OCI-LY1 (cell line): ENCODE data around the gene GOLGA8B.
"Not testable (repeated sequence)": the region's sequence is repeated elsewhere in the genome, so short reads cannot be mapped to it uniquely, and the experiment has no call there.

ENCODE experiments used
- H2AFZ ChIP-seq: fragments of 200-600 bp; sonication (generic), shearing (Covaris generic); 2 replicates; pipeline ENCODE4 v1.6.0; 2014; ENCODE audit warnings: antibody characterized with exemption, mild to moderate bottlenecking, low read length
- H3F3A ChIP-seq: fragments of 200-600 bp; sonication (generic), shearing (Covaris generic); 2 replicates; pipeline ENCODE4 v1.6.0; 2014; ENCODE audit warnings: mild to moderate bottlenecking, antibody characterized with exemption, low read length, moderate library complexity; ENCODE audit not compliant: insufficient read depth
- H3K27ac ChIP-seq: fragments of 200-600 bp; sonication (generic); 2 replicates; pipeline ENCODE4 v1.5.1; 2014; ENCODE audit warnings: low read length, mixed run types, mild to moderate bottlenecking, low read depth; ENCODE audit not compliant: poor library complexity, severe bottlenecking
- H3K27me3 ChIP-seq: fragments of 200-600 bp; sonication (generic); 2 replicates; pipeline ENCODE4 v1.6.0; 2014; ENCODE audit warnings: antibody characterized with exemption, mild to moderate bottlenecking, low read length, moderate library complexity; ENCODE audit not compliant: insufficient read depth
- H3K36me3 ChIP-seq: fragments of 200-600 bp; sonication (generic); 2 replicates; pipeline ENCODE4 v1.6.1; 2014; ENCODE audit warnings: mild to moderate bottlenecking, antibody characterized with exemption, low read length, moderate library complexity, mixed read lengths; ENCODE audit not compliant: insufficient read depth
- H3K4me1 ChIP-seq: fragments of 200-600 bp; sonication (generic); 2 replicates; pipeline ENCODE4 v1.5.1; 2014; ENCODE audit warnings: mild to moderate bottlenecking, low read length, moderate library complexity; ENCODE audit not compliant: insufficient read depth, severe bottlenecking
- H3K4me2 ChIP-seq: fragments of 200-600 bp; sonication (generic), shearing (Covaris generic); 2 replicates; pipeline ENCODE4 v1.6.1; 2014; ENCODE audit warnings: low read length
- H3K4me3 ChIP-seq: fragments of 200-600 bp; sonication (generic); 2 replicates; pipeline ENCODE4 v1.5.1; 2014; ENCODE audit warnings: low read length, low read depth, mild to moderate bottlenecking, mixed read lengths; ENCODE audit not compliant: poor library complexity, severe bottlenecking
- H3K79me2 ChIP-seq: fragments of 200-600 bp; shearing (Covaris generic); 2 replicates; pipeline ENCODE4 v1.6.1; 2016; ENCODE audit warnings: mixed run types, low read length, mixed read lengths; ENCODE audit not compliant: insufficient read depth
- H3K9ac ChIP-seq: fragments of 200-600 bp; sonication (generic), shearing (Covaris generic); 2 replicates; pipeline ENCODE4 v1.6.1; 2014; ENCODE audit warnings: mild to moderate bottlenecking, low read length, mixed read lengths
- H3K9me2 ChIP-seq: fragments of 200-600 bp; sonication (generic), shearing (Covaris generic); 2 replicates; pipeline ENCODE4 v1.6.1; 2014; ENCODE audit warnings: low read depth, mild to moderate bottlenecking, low read length, mixed read lengths
- H3K9me3 ChIP-seq: fragments of 200-600 bp; shearing (Covaris generic); 2 replicates; pipeline ENCODE4 v1.6.1; 2014; ENCODE audit warnings: low read length, mixed read lengths
- H4K20me1 ChIP-seq: fragments of 200-600 bp; sonication (generic), shearing (Covaris generic); 2 replicates; pipeline ENCODE4 v1.6.0; 2016; ENCODE audit warnings: mild to moderate bottlenecking, low read length; ENCODE audit not compliant: insufficient read depth
- CTCF ChIP-seq: fragments of 200-600 bp; sonication (generic), shearing (Covaris generic); IDR thresholded peaks from 2 replicates; pipeline ENCODE4 v1.5.1; 2017; ENCODE audit warnings: mild to moderate bottlenecking, antibody characterized with exemption, low read length, moderate library complexity, mixed read lengths
- EZH2 ChIP-seq: fragments of 200-600 bp; sonication (generic), shearing (Covaris generic); IDR thresholded peaks from 2 replicates; pipeline ENCODE4 v1.8.0; 2017; ENCODE audit warnings: borderline replicate concordance, mixed run types, mild to moderate bottlenecking, antibody characterized with exemption, low read length, moderate library complexity, mixed read lengths

Gene GOLGA8B

GRCh38 chr15:34578283-34578674 lies 5.2 kb downstream of the GOLGA8B start:
- H3K79me2 ChIP-seq: peaks cover 30% of the 10 kb centered on the region

GRCh38 chr15:34577658-34578282 lies 5.7 kb downstream of the GOLGA8B start:
- H3K9ac ChIP-seq, H3K27me3 ChIP-seq, H2AFZ ChIP-seq, H3K4me2 ChIP-seq, H4K20me1 ChIP-seq, H3K27ac ChIP-seq, H3K9me2 ChIP-seq, H3K36me3 ChIP-seq, H3K9me3 ChIP-seq, H3F3A ChIP-seq, H3K4me3 ChIP-seq: not testable (repeated sequence)
- Histone ChIP-seq H3K4me1 (peaks cover 11% of the 10 kb centered on the region), H3K79me2 (peaks cover 30% of the 10 kb centered on the region)

More at GRCh38 chr15:34578283-34578674, 5.2 kb downstream of the GOLGA8B start:
- H2AFZ ChIP-seq: no peak overlapping the region
- no peak overlapping the region for H3K9ac ChIP-seq
- H3K27ac ChIP-seq: no peak overlapping the region
- H3K36me3 ChIP-seq: no peaks in the 10 kb centered on the region
- H3K4me2 ChIP-seq: no peak overlapping the region
- H3K27me3 ChIP-seq: no peaks in the 10 kb centered on the region
- no peak for TF ChIP-seq EZH2
- no peak for TF ChIP-seq CTCF
- peaks cover 11% of the 10 kb centered on the region for H3K4me1 ChIP-seq
- no peaks in the 10 kb centered on the region for H3K9me2 ChIP-seq
- no peaks in the 10 kb centered on the region for H3K9me3 ChIP-seq
- no peaks in the 10 kb centered on the region for H4K20me1 ChIP-seq
- H3K4me3 ChIP-seq: no peak overlapping the region
- no peaks in the 10 kb centered on the region for H3F3A ChIP-seq

- not testable (repeated sequence) for H3K4me1 ChIP-seq, H3K9me3 ChIP-seq, H3K27me3 ChIP-seq, H3K4me2 ChIP-seq, H3K9ac ChIP-seq, H3F3A ChIP-seq, H3K27ac ChIP-seq, H3K36me3 ChIP-seq, H2AFZ ChIP-seq, H3K9me2 ChIP-seq, H4K20me1 ChIP-seq, H3K4me3 ChIP-seq
- H3K79me2 ChIP-seq: peaks cover 20% of the 10 kb centered on the region; the same call in 1 of the 2 replicates
Measured at GRCh38 chr15:34575035-34575434, 8.4 kb downstream of the GOLGA8B start.

- not testable (repeated sequence) for H3K4me2 ChIP-seq, H4K20me1 ChIP-seq, H2AFZ ChIP-seq, H3K9ac ChIP-seq, H3K4me3 ChIP-seq, H3K27me3 ChIP-seq, H3K27ac ChIP-seq, H3K9me3 ChIP-seq, H3K36me3 ChIP-seq, H3K9me2 ChIP-seq, H3K4me1 ChIP-seq, H3F3A ChIP-seq
- 0 out of 2 replicates have a peak, but pooled peaks cover 16% of the 10 kb centered on the region for H3K79me2 ChIP-seq
Measured at GRCh38 chr15:34572921-34573320, 10.5 kb downstream of the GOLGA8B start.

GRCh38 chr15:34572019-34572641 lies 11.3 kb downstream of the GOLGA8B start:
- H3K4me2 ChIP-seq, H3K9me2 ChIP-seq, H3K4me3 ChIP-seq, H3K27ac ChIP-seq, H3K79me2 ChIP-seq, H4K20me1 ChIP-seq, H3K9me3 ChIP-seq, H3K36me3 ChIP-seq, H3K9ac ChIP-seq, H3F3A ChIP-seq, H3K27me3 ChIP-seq, H2AFZ ChIP-seq, H3K4me1 ChIP-seq: not testable (repeated sequence)

GRCh38 chr15:34569670-34570396 lies 13.6 kb downstream of the GOLGA8B start:
- H3K4me1 ChIP-seq, H3K27me3 ChIP-seq, H3K36me3 ChIP-seq, H3K27ac ChIP-seq, H3K79me2 ChIP-seq, H3F3A ChIP-seq, H3K4me2 ChIP-seq, H2AFZ ChIP-seq, H4K20me1 ChIP-seq, H3K9me3 ChIP-seq, H3K9me2 ChIP-seq, H3K9ac ChIP-seq, H3K4me3 ChIP-seq: not testable (repeated sequence)
